ENCODE results near the gene CDH12. TPM values are rescaled to one million over a fixed set of nuclear protein-coding genes. Genes with fewer than 3 reads are reported as not detected.

CDH12 gene
- total RNA-seq, 1 experiment from 2014 or later: not detected

DNA sequence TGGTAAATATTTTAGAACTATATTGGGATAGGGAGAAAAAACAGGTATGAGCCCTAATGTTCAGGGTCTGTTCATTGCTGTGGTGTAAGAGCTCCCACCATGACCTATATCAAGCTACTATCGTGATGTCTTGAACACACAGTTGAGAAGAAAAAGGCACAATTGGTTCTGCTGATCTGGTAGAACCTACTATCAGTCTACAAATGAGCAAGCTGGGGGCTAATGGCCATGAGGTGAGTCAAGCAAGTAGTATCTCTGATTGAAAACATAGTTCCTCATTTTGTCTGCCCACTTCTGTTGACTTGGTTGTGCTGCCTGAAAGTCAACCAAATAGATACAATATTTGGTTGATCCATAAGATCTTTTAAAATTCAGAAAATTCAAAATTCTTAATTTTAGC lies 1026.3 kb downstream of the CDH12 start:
- H3K4me3 Mint-ChIP-seq: no peak overlapping the region
- H4K91ac ChIP-seq (ENCODE audit: insufficient read length, low read depth, low read length): no peak overlapping the region
- WGBS (ENCODE audit: extremely low coverage, insufficient read length, low lambda C conversion rate): no CpG with 5 or more reads among the region's 1 CpG

More for the DNA sequence above, 1026.3 kb downstream of the CDH12 start:
- TF ChIP-seq, protein P1, sequence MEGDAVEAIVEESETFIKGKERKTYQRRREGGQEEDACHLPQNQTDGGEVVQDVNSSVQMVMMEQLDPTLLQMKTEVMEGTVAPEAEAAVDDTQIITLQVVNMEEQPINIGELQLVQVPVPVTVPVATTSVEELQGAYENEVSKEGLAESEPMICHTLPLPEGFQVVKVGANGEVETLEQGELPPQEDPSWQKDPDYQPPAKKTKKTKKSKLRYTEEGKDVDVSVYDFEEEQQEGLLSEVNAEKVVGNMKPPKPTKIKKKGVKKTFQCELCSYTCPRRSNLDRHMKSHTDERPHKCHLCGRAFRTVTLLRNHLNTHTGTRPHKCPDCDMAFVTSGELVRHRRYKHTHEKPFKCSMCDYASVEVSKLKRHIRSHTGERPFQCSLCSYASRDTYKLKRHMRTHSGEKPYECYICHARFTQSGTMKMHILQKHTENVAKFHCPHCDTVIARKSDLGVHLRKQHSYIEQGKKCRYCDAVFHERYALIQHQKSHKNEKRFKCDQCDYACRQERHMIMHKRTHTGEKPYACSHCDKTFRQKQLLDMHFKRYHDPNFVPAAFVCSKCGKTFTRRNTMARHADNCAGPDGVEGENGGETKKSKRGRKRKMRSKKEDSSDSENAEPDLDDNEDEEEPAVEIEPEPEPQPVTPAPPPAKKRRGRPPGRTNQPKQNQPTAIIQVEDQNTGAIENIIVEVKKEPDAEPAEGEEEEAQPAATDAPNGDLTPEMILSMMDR (conservative IDR thresholded peaks at IDR 0.05): no peak
- H3K9me3 Mint-ChIP-seq: no peaks in the 10 kb centered on the region
- Histone ChIP-seq H3K4ac (ENCODE audit: low read depth, low read length) (no peak overlapping the region), H2AFZ (ENCODE audit: low read length) (no peak overlapping the region), H2AK5ac (ENCODE audit: insufficient read length, low read length) (no peak overlapping the region), H4K5ac (ENCODE audit: insufficient read length, low read depth, low read length) (no peak overlapping the region), H3K27ac (ENCODE audit: insufficient read length, low read depth, low read length) (no peak overlapping the region), H3K4me1 (ENCODE audit: insufficient read depth, low read length) (no peaks in the 10 kb centered on the region), H4K20me1 (ENCODE audit: control insufficient read depth, insufficient read depth, insufficient read length) (no peaks in the 10 kb centered on the region), H3K4me2 (ENCODE audit: insufficient read depth, insufficient read length, low read length) (no peak overlapping the region), H3K79me1 (ENCODE audit: insufficient read depth, low read depth, low read length, poor library complexity, severe bottlenecking) (no peaks in the 10 kb centered on the region), H3K9me3 (ENCODE audit: control insufficient read depth, low read depth, low read length) (no peaks in the 10 kb centered on the region), H2BK15ac (ENCODE audit: low read depth, low read length) (no peak overlapping the region), H2BK120ac (ENCODE audit: low read depth, low read length, poor library complexity, severe bottlenecking) (no peak overlapping the region), H4K8ac (replicated peaks; ENCODE audit: insufficient read length, low read depth, low read length) (no peak overlapping the region), H3K23ac (ENCODE audit: insufficient read length, low read depth, low read length) (no peak overlapping the region), H3K18ac (ENCODE audit: insufficient read length, low read depth, low read length) (no peak overlapping the region), H3K56ac (ENCODE audit: insufficient read length, low read depth, low read length) (no peak overlapping the region), H3K23me2 (ENCODE audit: insufficient read length, low read depth, low read length, poor library complexity, severe bottlenecking) (no peaks in the 10 kb centered on the region), H3K9ac (ENCODE audit: extremely low read depth, insufficient read length, low read length) (no peak overlapping the region), H2BK5ac (ENCODE audit: insufficient read length, low read length) (no peak overlapping the region), H2BK12ac (ENCODE audit: insufficient read length, low read depth, low read length) (no peak overlapping the region), H2BK20ac (ENCODE audit: low read depth, low read length, poor library complexity, severe bottlenecking) (no peak overlapping the region), H3K79me2 (ENCODE audit: insufficient read depth, low read length) (no peaks in the 10 kb centered on the region), H3K27me3 (ENCODE audit: insufficient read depth, low read length) (no peaks in the 10 kb centered on the region), H3K14ac (ENCODE audit: insufficient read depth, low read length) (no peak overlapping the region), H3T11ph (ENCODE audit: low read length) (no peak overlapping the region)
- no peaks in the 10 kb centered on the region for H3K27me3 Mint-ChIP-seq (ENCODE audit: low read depth)
- H3K36me3 Mint-ChIP-seq (ENCODE audit: insufficient read depth in 1 of 3, low read depth in 3 of 3): no peaks in the 10 kb centered on the region
- H3K4me1 Mint-ChIP-seq: no peaks in the 10 kb centered on the region
- no peak for DNase-seq
- H3K27ac Mint-ChIP-seq: no peak overlapping the region
